GM12878 (cell line): ENCODE data around the gene PLEKHG1. TPM values are rescaled to one million over a fixed set of nuclear protein-coding genes. Genes with fewer than 3 reads are reported as not detected.
A peak's percentile ranks its signal among the peaks of the same experiment; 100 is the strongest.

Experiments
- ATAC-seq: fragments of 200-7000 bp; cut with Tn5 transposase; 3 replicates; pipeline ENCODE4 v1.9.1; 2020; ENCODE audit warnings: mild to moderate bottlenecking, moderate library complexity
- BruUV-seq: library from RNA; stranded (reverse); fragments of 400-500 nt; replicated peaks from 2 replicates; lab custom pipeline; 2021; lab: Mats Ljungman, UMichigan
- CTCF ChIA-PET: fragments of 300-600 bp; sonication (Branson Sonifier 250); formaldehyde crosslinking; extraction: SDS; loops from one replicate; lab custom pipeline; 2021; ENCODE audit warnings: inconsistent platforms; lab: Yijun Ruan, JAX
- POLR2A ChIA-PET: fragments of 350-600 bp; formaldehyde crosslinking; extraction: SDS; loops from one replicate; lab custom pipeline; 2021; ENCODE audit warnings: inconsistent platforms; lab: Charles Lee
- RAD21 ChIA-PET: fragments of 300-600 bp; sonication (Branson Sonifier 250); formaldehyde crosslinking; loops from one replicate; lab custom pipeline; 2023; ENCODE audit warnings: antibody characterized with exemption; ENCODE audit not compliant: unreplicated experiment; lab: Charles Lee
- SMC1A ChIA-PET: fragments of 300-600 bp; sonication (Branson Sonifier 250); formaldehyde crosslinking; loops from one replicate; lab custom pipeline; 2023; ENCODE audit not compliant: unreplicated experiment, uncharacterized antibody; lab: Charles Lee
- DNase-seq: peaks from one replicate; pipeline ENCODE4 v3.0.0-alpha.2; 2011; ENCODE audit warnings: low read depth, low spot score
- FAIRE-seq: peaks from 3 replicates; lab custom pipeline; 2011; peaks lifted over from hg19 to GRCh38; lab: Jason Lieb, UNC
- H2AFZ ChIP-seq: 2 replicates; pipeline ENCODE4 v1.6.0; 2011; ENCODE audit warnings: low read depth, low read length, control low read depth; ENCODE audit not compliant: control insufficient read depth
- H3K27ac ChIP-seq: 2 replicates; pipeline ENCODE4 v1.5.1; 2011; ENCODE audit warnings: control low read depth; ENCODE audit not compliant: control insufficient read depth, insufficient read depth
- H3K27me3 ChIP-seq, 2 experiments: replicated peaks in 1 of 2; 2 replicates each; pipeline versions ENCODE4 v1.6.0 to v1.6.1; 2011; ENCODE audit warnings: low read length in 1 of 2; ENCODE audit not compliant: control insufficient read depth in 2 of 2, insufficient read depth in 2 of 2
- H3K36me3 ChIP-seq, 2 experiments: 2 replicates each; pipeline ENCODE4 v1.5.1; 2011; ENCODE audit warnings: low read length in 1 of 2; ENCODE audit not compliant: control insufficient read depth in 2 of 2, insufficient read depth in 2 of 2
- H3K4me1 ChIP-seq: 2 replicates; pipeline ENCODE4 v1.6.1; 2011; ENCODE audit warnings: mild to moderate bottlenecking, low read length, moderate library complexity, mixed read lengths; ENCODE audit not compliant: control insufficient read depth, insufficient read depth
- H3K4me2 ChIP-seq: 2 replicates; pipeline ENCODE4 v1.6.0; 2011; ENCODE audit warnings: control low read depth; ENCODE audit not compliant: control insufficient read depth, insufficient read depth
- H3K4me3 ChIP-seq: fragments of 200-600 bp; sonication (generic); 2 replicates; pipeline ENCODE4 v1.5.1; 2016
- H3K79me2 ChIP-seq: 2 replicates; pipeline ENCODE4 v1.6.0; 2011; ENCODE audit warnings: low read length; ENCODE audit not compliant: control insufficient read depth, insufficient read depth
- H3K9ac ChIP-seq: 2 replicates; pipeline ENCODE4 v1.8.0; 2011; ENCODE audit warnings: low read length, control low read depth, mixed read lengths; ENCODE audit not compliant: control insufficient read depth, insufficient read depth
- H3K9me3 ChIP-seq: replicated peaks from 3 replicates; pipeline ENCODE4 v1.5.1; 2011; ENCODE audit warnings: mild to moderate bottlenecking, low read length; ENCODE audit not compliant: control insufficient read depth, insufficient read depth
- H4K20me1 ChIP-seq: 2 replicates; pipeline ENCODE4 v1.6.0; 2011; ENCODE audit not compliant: control insufficient read depth, insufficient read depth
- ATF3 ChIP-seq: IDR thresholded peaks from 2 replicates; pipeline ENCODE4 v1.6.1; 2011; ENCODE audit warnings: low read depth, mild to moderate bottlenecking, low read length, moderate library complexity, borderline replicate concordance; ENCODE audit errors: extremely low read depth
- BMI1 ChIP-seq: fragments of 450-650 bp; IDR thresholded peaks from 2 replicates; pipeline ENCODE4 v1.6.1; 2016; ENCODE audit warnings: mild to moderate bottlenecking, moderate library complexity, borderline replicate concordance
- JUNB ChIP-seq: IDR thresholded peaks from 2 replicates; pipeline ENCODE4 v1.6.1; 2016; ENCODE audit warnings: antibody characterized with exemption, mild to moderate bottlenecking
- KLF5 ChIP-seq: fragments of 450-650 bp; IDR thresholded peaks from 2 replicates; pipeline ENCODE4 v1.6.1; 2014; ENCODE audit warnings: mild to moderate bottlenecking; ENCODE audit not compliant: partially characterized antibody
- MEF2A ChIP-seq: IDR thresholded peaks from 2 replicates; pipeline ENCODE4 v1.6.1; 2011; ENCODE audit warnings: low read depth, mild to moderate bottlenecking, low read length, moderate library complexity; ENCODE audit not compliant: insufficient read depth
- SIN3A ChIP-seq: IDR thresholded peaks from 2 replicates; pipeline ENCODE4 v1.6.1; 2012; ENCODE audit warnings: low read depth, low read length, improper control_type of control experiment
- TCF12 ChIP-seq: IDR thresholded peaks from 2 replicates; pipeline ENCODE4 v1.6.1; 2011; ENCODE audit warnings: low read depth, mild to moderate bottlenecking, low read length
- WGBS: methylation state at CpG from one replicate; pipeline ENCODE4 v1.1.6; 2016; ENCODE audit warnings: low lambda C conversion rate; ENCODE audit not compliant: insufficient replicate concordance, insufficient coverage; ENCODE audit errors: missing lambda C conversion rate; 5-methylcytosine and 5-hydroxymethylcytosine counted together
- in situ Hi-C: fragments of 300-500 bp; cut with MboI; formaldehyde crosslinking; loops from 9 replicates; pipeline ENCODE4 v1.14.3; 2018; ENCODE audit warnings: mixed read lengths
- intact Hi-C: fragments of 100-400 bp; cut with micrococcal nuclease; formaldehyde crosslinking; loops from one replicate; pipeline ENCODE4 v1.14.2; 2022; ENCODE audit not compliant: unreplicated experiment
- polyA plus RNA-seq, 11 experiments: library from polyadenylated mRNA; depleted of rRNA in 4 of 11; unstranded in 6 of 11; stranded (reverse) in 5 of 11; fragments of >200 nt; fragmentation: Nextera tagmentation in 4 of 11; fragmentation: Illumina TruSeq in 1 of 11; extraction: Ambion mirVana in 4 of 11; extraction: Trizol in 1 of 11; gene quantifications; 1 replicate in 1 of 11; 2 replicates in 10 of 11; pipeline versions ENCODE4 v1.2.1 to v1.2.3, GENCODE V29; 2011 to 2016; ENCODE audit warnings: inconsistent platforms in 2 of 11, missing spikeins in 2 of 11, low read depth in 1 of 11
- total RNA-seq, 4 experiments: library from RNA; depleted of rRNA in 3 of 4; stranded (reverse); fragments of >200 nt in 3 of 4; fragmentation: Illumina TruSeq in 1 of 4; extraction: Trizol in 1 of 4; gene quantifications; 2 replicates each; pipeline versions ENCODE4 v1.2.1 to v1.2.3, GENCODE V29; 2013 to 2021
- TF ChIP-seq, protein P1 (sequence below): fragments of 450-650 bp; IDR thresholded peaks from 2 replicates; pipeline ENCODE4 v1.6.1; 2017; ENCODE audit warnings: mild to moderate bottlenecking, low read depth, inconsistent platforms; ENCODE audit not compliant: poor library complexity, severe bottlenecking

The PLEKHG1 gene
- total and polyA plus RNA-seq, 10 of the 15 experiments (the other 5 are each of a cell fraction or from before 2014, with no cell fraction given): 0.77 to 17.2 (median 4.9) TPM

DNA sequence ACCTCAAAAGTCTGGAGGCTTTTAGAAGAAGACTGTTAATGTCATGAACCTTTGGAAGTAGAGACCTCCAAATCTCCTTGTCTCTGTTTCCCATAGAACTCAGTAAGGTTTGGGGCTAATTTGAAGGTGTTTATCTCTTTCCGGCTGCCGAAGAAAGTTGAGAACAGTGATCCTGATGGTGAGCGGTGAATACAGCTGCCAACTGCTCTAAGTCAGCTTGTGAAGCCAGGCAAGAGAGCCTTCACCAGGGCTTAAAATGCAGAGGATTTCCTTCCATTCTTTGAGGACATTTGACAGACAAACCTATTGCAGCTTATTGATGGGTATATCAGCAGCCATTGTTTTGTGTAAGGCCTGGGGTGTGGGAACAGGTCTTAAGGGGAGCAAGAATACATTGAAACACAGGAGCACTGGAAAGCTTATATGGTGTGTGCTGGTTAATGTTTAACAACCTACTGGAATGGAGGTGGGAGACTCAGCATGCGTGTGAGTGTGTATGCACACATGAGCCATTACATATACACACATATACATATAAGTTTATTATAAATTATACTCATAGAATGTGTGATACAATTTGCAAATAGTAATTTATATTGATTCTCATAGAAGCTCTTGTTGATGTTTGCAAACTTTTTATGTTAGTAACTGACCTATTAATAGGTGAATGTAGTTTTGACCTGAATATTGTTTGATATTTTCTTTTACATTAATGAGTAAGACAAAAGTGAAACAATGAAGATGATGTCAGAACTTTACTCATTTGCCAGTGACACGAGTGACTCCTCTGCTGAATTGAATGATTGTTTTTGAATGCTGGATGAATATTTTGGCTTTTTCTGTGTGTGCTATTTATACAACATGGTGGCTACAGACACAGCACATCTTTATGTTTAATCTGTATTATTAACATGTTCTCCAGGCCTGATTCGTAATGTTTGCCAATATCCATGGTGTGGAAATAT is 18.1 kb downstream of the PLEKHG1 start (continued):
- TF ChIP-seq JUNB: peak; percentile 44
- TF ChIP-seq ATF3: no peak
- TF ChIP-seq KLF5: no peak

GRCh38 chr6:150619275-150619674 is 19.6 kb downstream of the PLEKHG1 start:
- H3K9me3 ChIP-seq: no peaks in the 10 kb centered on the region
- ChIA-PET RAD21 (interaction anchor here (0.6 to 2.0 kb wide), 6 partner anchors 14 to 71 kb away, joined by 3 to 8 read pairs (median 3); no protein-coding TSS in a partner anchor), CTCF (interaction anchor here (1.0 to 2.3 kb wide), 3 partner anchors 18 to 196 kb away, joined by 3 to 5 read pairs (median 3); no protein-coding TSS in a partner anchor), POLR2A (interaction anchor here (0.6 to 1.4 kb wide), 3 partner anchors 12 to 851 kb away, joined by 3 to 4 read pairs (median 3); no protein-coding TSS in a partner anchor), SMC1A (interaction anchor here (0.7 to 2.6 kb wide), 6 partner anchors 12 to 100 kb away, joined by 3 to 13 read pairs (median 7); no protein-coding TSS in a partner anchor)
- DNase-seq (no peak), ATAC-seq (no peak), FAIRE-seq (no peak)
- H4K20me1 ChIP-seq: no peaks in the 10 kb centered on the region
- no peak overlapping the region for H3K4me3 ChIP-seq
- H3K79me2 ChIP-seq: no peaks in the 10 kb centered on the region
- H3K27me3 ChIP-seq: no peaks in the 10 kb centered on the region
- WGBS: 85% methylated on average over 3 of the region's 3 CpGs
- H3K27ac ChIP-seq: no peak overlapping the region
- peaks cover 15% of the 10 kb centered on the region for H3K4me1 ChIP-seq
- no peak overlapping the region for H3K9ac ChIP-seq
- no peak overlapping the region for H3K4me2 ChIP-seq
- in situ Hi-C loops: no loop called here
- no peak for TF ChIP-seq BMI1
- TF ChIP-seq, protein P1, sequence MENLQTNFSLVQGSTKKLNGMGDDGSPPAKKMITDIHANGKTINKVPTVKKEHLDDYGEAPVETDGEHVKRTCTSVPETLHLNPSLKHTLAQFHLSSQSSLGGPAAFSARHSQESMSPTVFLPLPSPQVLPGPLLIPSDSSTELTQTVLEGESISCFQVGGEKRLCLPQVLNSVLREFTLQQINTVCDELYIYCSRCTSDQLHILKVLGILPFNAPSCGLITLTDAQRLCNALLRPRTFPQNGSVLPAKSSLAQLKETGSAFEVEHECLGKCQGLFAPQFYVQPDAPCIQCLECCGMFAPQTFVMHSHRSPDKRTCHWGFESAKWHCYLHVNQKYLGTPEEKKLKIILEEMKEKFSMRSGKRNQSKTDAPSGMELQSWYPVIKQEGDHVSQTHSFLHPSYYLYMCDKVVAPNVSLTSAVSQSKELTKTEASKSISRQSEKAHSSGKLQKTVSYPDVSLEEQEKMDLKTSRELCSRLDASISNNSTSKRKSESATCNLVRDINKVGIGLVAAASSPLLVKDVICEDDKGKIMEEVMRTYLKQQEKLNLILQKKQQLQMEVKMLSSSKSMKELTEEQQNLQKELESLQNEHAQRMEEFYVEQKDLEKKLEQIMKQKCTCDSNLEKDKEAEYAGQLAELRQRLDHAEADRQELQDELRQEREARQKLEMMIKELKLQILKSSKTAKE: no peak
- TF ChIP-seq SIN3A: no peak
- no peak for TF ChIP-seq ATF3
- TF ChIP-seq MEF2A: no peak
- no peak for TF ChIP-seq TCF12
- no peak overlapping the region for H2AFZ ChIP-seq
- intact Hi-C loops: no loop called here
- H3K36me3 ChIP-seq: no peaks in the 10 kb centered on the region
- BruUV-seq: no TSS peak
